Stomach (tissue), 4 donors: Measurements from ENCODE around the gene GFRA4.

ENCODE experiments used
- POLR2A ChIP-seq, 4 donors: fragments of 450-650 bp; IDR thresholded peaks; one replicate each; pipeline ENCODE4 v1.6.1; 2016; ENCODE audit warnings: antibody characterized with exemption in 4 of 4, control low read depth in 2 of 4, mild to moderate bottlenecking in 1 of 4, moderate library complexity in 1 of 4
- TF ChIP-seq, protein P1 (sequence below), 7 experiments: fragments of 450-650 bp in 4 of 7; fragments of 200-600 bp in 3 of 7; sonication (generic) in 3 of 7; IDR thresholded peaks; one replicate each; pipeline ENCODE4 v1.5.1; 2016 to 2019; ENCODE audit warnings: antibody characterized with exemption in 7 of 7, control low read depth in 2 of 7, mild to moderate bottlenecking in 1 of 7

DNA sequence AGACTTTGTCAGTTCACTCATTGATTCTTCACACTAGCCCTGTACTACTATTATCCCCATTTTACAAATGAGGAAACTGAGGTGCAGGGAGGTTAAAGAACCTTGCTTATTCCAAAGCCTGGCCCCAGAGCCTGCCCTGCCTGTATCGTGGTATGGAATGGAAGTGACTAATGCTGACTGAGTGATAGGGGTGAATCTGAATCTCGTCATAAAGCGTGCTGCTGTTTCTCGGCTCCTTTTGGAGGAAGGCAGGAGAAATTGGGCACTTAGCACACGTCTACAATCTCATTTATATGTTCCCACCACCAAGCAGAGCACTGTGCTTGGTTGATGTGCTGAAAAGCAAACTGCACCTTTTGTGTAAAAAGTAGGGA, 17.1 kb downstream of the GFRA4 start:
- TF ChIP-seq, protein P1, sequence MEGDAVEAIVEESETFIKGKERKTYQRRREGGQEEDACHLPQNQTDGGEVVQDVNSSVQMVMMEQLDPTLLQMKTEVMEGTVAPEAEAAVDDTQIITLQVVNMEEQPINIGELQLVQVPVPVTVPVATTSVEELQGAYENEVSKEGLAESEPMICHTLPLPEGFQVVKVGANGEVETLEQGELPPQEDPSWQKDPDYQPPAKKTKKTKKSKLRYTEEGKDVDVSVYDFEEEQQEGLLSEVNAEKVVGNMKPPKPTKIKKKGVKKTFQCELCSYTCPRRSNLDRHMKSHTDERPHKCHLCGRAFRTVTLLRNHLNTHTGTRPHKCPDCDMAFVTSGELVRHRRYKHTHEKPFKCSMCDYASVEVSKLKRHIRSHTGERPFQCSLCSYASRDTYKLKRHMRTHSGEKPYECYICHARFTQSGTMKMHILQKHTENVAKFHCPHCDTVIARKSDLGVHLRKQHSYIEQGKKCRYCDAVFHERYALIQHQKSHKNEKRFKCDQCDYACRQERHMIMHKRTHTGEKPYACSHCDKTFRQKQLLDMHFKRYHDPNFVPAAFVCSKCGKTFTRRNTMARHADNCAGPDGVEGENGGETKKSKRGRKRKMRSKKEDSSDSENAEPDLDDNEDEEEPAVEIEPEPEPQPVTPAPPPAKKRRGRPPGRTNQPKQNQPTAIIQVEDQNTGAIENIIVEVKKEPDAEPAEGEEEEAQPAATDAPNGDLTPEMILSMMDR (IDR thresholded peaks at IDR 0.05): no peak
- TF ChIP-seq POLR2A (IDR thresholded peaks at IDR 0.05): no peak
